GM18870 (cell line): ENCODE measurements around the gene MORN2.
A peak's percentile ranks its signal among the peaks of the same experiment; 100 is the strongest.

ENCODE experiments used
- ATAC-seq: cut with Tn5 transposase; IDR thresholded peaks from one replicate; pipeline ENCODE4 v1.9.1; 2021; ENCODE audit warnings: moderate library complexity; ENCODE audit not compliant: unreplicated experiment

MORN2 gene

DNA sequence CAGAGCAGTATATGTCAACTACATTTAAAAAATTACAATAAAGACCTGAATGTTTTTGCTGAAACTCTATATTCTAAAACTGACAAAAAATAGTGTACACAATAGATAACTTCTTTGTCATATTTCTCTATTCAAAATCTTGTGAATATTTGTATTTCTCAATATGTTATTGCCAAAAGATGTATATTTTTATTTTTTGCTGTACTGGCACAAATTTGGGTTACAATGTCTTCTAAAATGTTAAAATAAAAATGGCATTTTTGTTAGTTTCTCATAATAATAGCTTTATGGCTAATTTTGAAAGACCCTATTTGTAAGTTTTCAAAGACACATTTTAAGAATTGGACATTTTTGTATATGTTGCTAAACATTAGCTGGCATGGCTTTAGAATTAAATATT lies 13.3 kb downstream of the MORN2 start:
- no peak for ATAC-seq

DNA sequence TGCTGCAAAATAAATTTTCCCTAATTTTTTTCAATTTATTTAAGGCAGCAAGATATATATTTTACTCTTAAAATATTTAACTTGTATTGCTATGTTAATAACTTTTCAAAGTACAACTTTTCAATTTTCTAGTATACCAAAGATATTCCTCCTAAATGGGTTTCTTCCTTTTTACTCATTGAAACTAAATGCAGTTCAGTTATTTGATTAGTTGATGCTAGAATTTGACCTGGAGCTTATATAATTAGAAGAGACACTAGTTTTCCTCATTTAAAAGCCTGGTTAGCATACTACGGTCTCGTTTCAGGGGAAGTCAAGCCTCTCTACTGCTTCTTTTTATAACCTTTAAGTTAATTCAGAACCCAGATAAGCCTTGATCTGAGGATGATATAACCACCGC lies 13.8 kb downstream of the MORN2 start, which contains the start of gene ARHGEF33:
Gene ARHGEF33, plus strand, starts transcription at position 301 of the 400 bp plus-strand sequence. CDS start 29,573 bp downstream, outside the sequence.
- ATAC-seq: no peak

DNA sequence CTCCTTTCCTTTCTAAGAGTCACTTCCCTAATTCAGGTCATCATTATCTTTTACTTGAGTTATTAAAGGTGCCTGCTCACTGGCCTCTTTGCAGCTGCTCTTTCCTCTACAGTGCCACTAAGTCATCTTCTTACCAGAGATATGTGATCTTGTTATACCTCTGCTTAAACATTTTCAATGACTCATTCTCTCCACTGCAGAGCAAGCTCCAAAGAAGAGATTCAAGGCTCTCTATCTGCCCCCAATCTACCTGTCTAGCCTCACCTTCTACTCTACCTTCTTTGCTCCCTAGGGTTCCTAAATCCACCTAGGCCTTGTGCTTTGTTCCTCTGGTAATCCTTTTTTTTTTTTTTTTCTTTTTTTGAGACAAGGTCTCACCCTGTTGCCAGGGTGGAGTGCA lies 17.0 kb downstream of the MORN2 start:
- no peak for ATAC-seq

DNA sequence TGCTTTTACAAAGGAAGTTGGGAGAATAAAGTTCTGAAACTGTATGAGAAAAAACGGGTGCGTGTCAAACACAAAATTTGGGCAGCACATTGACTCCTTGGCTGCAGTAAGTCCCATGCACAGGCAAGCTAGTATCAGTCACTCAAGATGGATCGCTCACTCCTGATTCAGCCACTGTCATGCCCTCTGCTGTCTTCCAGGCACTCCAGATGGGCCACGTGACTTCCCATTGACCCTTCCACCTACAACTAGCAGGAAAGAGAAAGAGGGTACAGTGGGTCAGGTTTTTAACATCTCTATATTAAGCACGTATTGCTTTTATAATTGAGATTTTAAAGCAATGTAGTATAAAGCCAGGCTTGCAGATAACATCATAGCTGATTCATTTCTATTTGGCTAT lies 22.5 kb downstream of the MORN2 start:
- no peak for ATAC-seq

DNA sequence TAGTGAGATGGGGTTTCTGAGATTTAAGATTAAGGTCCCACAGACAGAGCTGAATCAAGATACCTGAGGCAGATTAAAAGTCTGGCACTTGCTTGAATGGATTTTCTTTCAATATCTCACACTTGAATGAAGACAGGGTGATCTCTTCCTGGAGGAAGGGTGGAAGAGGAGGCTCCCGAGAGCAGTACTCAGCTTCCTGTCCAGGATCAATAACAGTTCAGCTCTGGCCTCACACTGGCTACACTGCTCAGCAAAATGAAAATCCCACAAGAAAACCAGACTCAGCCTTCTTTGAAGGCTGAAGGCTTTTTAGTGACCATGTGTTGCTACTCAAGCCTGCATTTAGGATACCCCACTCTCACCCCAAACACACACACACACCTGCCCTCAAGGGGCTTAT lies 24.9 kb downstream of the MORN2 start:
- ATAC-seq: no peak

DNA sequence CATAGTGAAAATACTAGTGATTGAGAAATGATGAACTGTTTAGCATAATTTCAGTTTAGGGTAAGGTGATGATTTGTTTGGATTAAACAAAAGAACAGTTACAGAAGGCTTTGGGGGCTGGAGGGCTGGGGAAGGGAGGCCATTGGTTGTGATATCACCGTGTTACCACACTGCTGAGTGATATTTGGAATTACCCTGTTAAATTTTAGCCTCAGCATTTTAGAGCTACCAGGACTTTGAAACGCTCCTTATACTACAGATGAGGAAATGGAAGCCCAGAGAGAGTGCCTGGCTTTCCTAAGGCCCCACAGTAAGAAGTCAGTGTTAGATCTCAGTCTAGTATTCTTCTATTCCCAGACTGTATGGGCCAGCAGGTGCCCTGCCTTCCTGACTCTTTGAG lies 29.5 kb downstream of the MORN2 start:
- ATAC-seq: no peak

DNA sequence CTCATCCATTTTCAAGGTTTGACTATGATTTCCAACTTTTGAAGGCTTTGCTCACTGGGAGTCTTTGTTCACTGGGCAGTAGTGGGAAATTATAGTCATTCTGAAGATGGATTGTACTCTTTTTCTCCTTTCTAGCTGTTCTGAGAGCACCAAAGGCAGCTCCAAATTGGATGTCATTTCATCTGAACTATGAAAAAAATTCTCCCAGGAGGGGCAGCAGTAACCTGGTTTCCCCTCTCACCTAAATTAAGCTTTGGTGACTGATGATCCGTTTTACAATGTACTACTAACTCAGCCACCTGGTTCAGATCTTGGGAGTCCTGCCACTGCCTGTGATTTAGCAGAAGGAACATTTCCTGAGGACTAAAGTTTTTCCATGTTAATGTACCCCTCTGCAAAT lies 31.5 kb downstream of the MORN2 start:
- no peak for ATAC-seq

DNA sequence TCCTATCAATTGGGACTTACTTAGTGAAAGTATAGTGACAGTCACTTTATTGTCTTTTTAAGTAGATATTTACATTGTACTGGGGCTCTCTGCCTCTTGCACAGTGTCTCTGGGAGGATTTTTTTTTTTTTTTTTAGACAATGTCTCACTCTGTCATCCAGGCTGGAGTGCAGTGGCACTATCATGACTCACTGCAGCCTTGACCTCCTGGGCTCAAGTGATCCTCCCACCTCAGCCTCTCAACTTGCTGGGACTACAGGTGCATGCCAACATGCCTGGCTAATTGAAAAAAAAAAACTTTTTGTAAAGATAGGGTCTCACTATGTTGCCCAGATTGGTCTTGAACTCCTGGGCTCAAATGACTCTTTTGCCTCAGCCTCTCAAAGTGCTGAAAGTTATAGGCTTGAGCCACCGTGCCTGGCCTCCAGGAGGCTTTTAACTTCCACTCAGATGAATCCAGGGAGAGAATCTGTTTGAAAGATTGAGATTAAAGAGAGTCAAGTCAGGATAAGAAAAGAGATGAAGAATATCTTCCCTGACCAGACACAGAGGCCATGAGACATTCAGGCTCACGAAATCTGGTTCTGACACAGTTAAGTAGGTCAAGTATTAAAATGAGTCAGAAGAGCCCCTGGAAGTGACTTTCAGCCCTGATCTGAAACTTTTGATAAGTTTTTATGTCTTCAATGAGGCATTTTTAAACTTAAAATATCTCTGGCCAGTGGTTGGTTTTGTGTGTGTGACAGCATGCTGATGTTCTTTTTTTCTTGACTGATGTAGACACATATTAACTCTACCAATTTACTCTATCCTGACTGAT lies 32.2 kb downstream of the MORN2 start:
- peak; percentile 83 for ATAC-seq

DNA sequence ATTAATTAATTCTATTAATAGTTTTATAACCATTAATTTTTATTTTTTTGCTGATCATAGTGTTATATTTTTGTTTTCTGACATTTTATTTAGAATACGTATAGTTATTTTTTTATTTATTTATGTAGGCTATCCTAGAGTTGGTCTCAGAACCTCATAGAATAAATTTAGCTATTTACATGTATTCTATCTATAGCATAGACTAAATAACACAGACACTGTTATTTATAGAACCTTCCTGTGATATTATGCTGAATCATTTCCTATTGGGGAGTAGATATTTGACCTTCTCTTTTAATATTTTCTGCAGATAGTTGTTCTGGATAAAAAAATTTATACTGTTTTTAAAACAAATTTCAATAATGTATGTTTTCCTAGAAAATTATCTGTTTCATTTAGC lies 34.1 kb downstream of the MORN2 start:
- no peak for ATAC-seq

DNA sequence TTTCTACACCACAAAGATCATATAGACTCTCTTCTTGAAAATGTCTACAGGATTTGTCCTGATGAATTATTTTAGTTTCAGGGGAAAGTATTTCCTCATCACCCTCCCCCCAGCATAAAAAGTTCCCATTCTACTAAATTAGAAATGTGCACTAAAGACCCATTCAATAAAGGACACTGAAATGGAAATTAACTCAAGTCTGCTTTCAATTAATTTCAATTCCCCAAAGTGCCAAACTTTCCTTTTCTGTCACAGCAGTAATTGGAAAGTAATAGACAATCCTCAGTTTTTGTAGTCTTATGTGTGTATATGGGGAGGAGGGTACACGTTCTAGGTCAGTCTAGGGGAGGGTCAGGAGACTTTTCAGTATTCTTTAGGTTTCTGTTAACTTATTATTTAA lies 35.4 kb downstream of the MORN2 start:
- ATAC-seq: no peak

DNA sequence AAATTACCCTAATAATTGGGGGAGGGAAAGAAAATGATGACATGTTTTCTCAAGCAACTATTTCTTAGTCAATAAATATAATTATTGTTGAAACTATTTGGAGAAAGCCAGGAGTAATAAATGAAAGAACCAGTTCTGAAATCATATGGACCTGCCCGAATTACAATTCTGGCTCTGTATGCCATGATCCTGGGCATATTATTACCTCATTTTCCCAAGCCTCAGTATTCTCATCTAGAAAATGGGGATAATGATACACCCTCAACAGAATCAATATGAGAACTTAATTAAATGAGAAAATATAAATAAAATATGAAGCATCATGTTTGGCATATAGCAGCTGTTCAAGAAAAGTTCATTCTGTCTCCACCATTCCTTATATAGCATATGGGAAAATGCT lies 36.8 kb downstream of the MORN2 start:
- no peak for ATAC-seq

DNA sequence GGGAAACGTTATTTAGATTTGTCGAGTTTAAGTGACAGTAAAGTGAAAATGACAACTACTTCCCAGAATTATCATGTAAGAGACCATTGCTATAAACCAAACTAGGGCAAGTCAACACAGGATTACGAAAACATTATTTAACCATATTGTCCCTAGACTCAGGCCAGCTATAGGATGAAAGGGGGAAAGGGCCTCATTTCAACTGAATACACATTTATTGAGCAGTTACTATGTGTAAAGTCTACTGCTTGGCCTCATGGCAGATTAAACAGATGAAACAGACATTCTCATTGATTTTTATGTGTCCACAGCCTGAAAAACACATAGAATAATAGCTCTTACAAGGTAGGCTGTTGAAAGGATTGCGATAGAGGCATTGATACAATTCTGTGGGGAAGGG lies 46.6 kb downstream of the MORN2 start:
- ATAC-seq: no peak

DNA sequence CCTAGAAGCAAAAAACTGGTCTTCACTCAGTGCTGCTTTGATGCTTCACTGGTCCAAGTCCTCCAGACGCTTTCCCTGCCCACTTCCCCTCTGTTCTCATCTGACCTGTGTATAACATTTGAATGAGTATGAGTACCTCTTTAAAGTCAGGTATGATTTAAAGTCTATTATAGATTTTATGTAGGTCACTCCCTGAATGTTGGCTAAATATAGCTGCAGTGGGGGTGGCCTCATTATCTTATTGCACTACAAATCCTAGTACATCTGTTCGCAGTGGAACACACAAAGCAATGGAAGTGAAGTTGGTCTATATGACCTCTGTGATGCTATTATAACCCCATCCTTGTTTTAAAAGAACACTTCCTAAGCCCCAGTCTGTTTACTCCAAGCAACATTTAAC lies 47.1 kb downstream of the MORN2 start:
- ATAC-seq: no peak

DNA sequence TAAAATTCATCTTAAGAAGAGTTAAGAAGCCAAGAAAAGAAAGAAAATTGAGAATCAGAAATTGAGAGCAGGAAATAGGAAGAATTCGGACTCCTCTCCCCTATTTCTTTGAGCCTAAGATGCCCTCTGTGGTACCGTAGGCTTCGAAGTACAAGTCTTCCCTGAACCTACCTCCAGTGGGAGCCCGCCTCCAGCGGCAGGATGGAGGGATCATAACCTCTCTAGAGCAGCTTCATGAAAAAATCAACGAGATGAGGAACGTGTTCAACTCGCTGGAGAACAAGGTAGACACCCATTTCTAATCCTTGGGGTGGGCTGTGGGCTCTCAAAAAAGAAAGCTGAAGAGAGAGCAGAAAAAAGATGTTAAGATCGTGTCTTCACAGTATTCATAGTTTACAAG lies 50.2 kb downstream of the MORN2 start:
- no peak for ATAC-seq

DNA sequence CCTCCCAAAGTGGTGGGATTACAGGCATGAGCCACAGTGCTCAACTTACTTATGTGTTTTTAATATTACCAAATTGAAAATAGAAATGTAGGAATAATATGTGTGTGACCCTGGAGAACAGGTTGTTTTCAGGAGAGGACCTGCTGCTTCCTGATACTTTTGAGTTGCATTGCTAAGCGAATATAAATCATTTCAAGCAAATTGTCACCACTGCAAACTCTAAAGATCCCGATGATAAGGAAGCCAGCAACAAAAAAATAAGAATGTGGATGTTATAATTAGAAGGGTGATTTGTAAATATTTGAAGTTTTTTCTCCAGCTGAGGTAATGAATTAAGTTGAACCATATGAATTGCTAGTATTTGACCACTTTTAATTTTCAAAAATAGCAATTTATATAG lies 54.8 kb downstream of the MORN2 start:
- no peak for ATAC-seq
